ENCODE results near the gene MYOC. TPM values are rescaled to one million over a fixed set of nuclear protein-coding genes. Genes with fewer than 3 reads are reported as not detected.

MYOC gene
- total RNA-seq, 1 experiment from 2014 or later = not detected

DNA sequence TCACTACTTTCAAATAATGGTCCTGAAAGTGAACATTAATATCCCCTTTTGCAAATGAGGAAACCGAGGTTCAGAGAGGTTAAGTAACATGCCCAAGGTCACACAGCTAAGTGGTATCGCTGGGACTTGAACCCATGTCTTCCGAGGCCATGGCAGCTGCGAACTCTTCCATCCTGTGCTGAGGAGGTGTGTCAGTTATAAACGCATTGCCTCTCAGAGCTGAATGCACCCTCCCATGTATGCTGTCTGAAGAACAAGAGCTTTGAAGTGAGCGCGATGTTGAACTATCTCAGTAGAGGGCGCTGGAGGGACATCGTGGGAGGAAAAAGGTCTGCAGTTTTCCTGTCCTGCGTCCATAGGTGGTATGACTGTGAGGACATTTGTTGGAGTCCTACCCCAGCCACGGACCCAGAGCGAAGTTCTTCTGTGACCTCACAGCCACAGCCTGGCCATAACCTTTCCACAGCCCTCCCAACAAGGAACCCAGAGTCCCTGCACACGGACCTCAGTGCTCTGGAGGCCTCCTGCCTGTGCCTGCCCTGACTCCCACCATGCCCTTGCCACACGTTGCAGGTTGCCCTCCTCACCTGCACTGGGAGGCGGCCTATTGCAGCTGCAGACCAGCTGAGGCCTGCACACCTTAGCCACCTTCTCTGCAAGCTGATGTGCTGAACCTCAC lies 7.5 kb downstream of the MYOC start:
- H3K9me3 Mint-ChIP-seq (ENCODE audit: unreplicated experiment) = no peaks in the 10 kb centered on the region
- no peaks in the 10 kb centered on the region for H3K36me3 Mint-ChIP-seq (ENCODE audit: insufficient read depth, unreplicated experiment)
- H3K36me3 ChIP-seq (ENCODE audit: control insufficient read depth, insufficient read depth, low read length) = no peaks in the 10 kb centered on the region
- peaks cover under 1% of the 10 kb centered on the region for H3K27me3 Mint-ChIP-seq (ENCODE audit: insufficient read depth, unreplicated experiment)
- ChIA-PET POLR2A (interaction anchor here (0.7 kb wide), 1 partner anchor 57 kb away, joined by 9 read pairs; no protein-coding TSS in a partner anchor), CTCF (interaction anchor here (0.6 to 4.8 kb wide), 11 partner anchors 11 to 341 kb away, joined by 3 to 66 read pairs (median 3); partner anchors contain the start of genes MYOCOS and VAMP4)
- peaks cover 10% of the 10 kb centered on the region for H3K4me1 Mint-ChIP-seq (ENCODE audit: low read depth, unreplicated experiment)
- peak; percentile 83 to 88 for DNase-seq
- H3K9me3 ChIP-seq = no peaks in the 10 kb centered on the region
- TF ChIP-seq, protein P1, sequence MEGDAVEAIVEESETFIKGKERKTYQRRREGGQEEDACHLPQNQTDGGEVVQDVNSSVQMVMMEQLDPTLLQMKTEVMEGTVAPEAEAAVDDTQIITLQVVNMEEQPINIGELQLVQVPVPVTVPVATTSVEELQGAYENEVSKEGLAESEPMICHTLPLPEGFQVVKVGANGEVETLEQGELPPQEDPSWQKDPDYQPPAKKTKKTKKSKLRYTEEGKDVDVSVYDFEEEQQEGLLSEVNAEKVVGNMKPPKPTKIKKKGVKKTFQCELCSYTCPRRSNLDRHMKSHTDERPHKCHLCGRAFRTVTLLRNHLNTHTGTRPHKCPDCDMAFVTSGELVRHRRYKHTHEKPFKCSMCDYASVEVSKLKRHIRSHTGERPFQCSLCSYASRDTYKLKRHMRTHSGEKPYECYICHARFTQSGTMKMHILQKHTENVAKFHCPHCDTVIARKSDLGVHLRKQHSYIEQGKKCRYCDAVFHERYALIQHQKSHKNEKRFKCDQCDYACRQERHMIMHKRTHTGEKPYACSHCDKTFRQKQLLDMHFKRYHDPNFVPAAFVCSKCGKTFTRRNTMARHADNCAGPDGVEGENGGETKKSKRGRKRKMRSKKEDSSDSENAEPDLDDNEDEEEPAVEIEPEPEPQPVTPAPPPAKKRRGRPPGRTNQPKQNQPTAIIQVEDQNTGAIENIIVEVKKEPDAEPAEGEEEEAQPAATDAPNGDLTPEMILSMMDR (IDR thresholded peaks at IDR 0.05; ENCODE audit: insufficient read depth in 1 of 2, low read depth in 1 of 2, low read length in 1 of 2, severe bottlenecking in 1 of 2, unreplicated experiment in 1 of 2) = peak; percentile 79 to 82
- intact Hi-C loops (cut with micrococcal nuclease; ENCODE audit: unreplicated experiment) = loop anchor here (1.0 to 5.0 kb wide), 5 partner anchors 71 to 342 kb away; partner anchors contain the start of gene METTL13
- H3K27me3 ChIP-seq (replicated peaks; ENCODE audit: control insufficient read depth, insufficient read depth, low read length) = no peaks in the 10 kb centered on the region
- no peak overlapping the region for H3K4me3 Mint-ChIP-seq (ENCODE audit: unreplicated experiment)
- no peak overlapping the region for H3K27ac Mint-ChIP-seq (ENCODE audit: unreplicated experiment)
- no peaks in the 10 kb centered on the region; the same call in 1 of the 2 replicates for H3K4me1 ChIP-seq
- no TSS peak for BruUV-seq (replicated peaks)
- no peak overlapping the region for H3K4me3 ChIP-seq (ENCODE audit: low read depth, low read length)

DNA sequence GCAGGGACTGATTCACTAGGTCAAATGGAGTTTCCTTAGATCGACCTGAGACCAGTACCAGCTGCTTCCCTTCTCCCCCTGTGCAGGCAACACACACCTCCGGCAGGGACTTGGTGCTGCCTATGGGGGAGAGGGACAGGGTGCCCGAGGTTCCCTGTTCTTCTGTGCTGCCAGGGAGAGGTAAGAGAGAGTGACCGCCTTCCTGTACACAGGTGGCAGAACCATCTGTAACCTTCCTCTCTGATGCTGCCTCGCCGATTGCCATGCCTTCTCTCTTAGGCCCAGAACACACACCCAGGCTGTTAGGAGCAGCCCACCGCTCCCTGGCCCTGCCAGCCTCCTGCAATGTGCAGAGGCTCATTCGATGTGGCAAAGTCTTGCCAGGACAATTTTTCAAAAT lies 9.3 kb downstream of the MYOC start:
- Histone ChIP-seq H3K4me1 (no peaks in the 10 kb centered on the region; the same call in 1 of the 2 replicates), H3K36me3 (ENCODE audit: control insufficient read depth, insufficient read depth, low read length) (no peaks in the 10 kb centered on the region), H3K4me3 (ENCODE audit: low read depth, low read length) (no peak overlapping the region), H3K9me3 (no peaks in the 10 kb centered on the region), H3K27me3 (replicated peaks; ENCODE audit: control insufficient read depth, insufficient read depth, low read length) (no peaks in the 10 kb centered on the region)
- H3K4me1 Mint-ChIP-seq (ENCODE audit: low read depth, unreplicated experiment) = peaks cover 10% of the 10 kb centered on the region
- POLR2A ChIA-PET = no interaction called here
- BruUV-seq (replicated peaks) = no TSS peak
- H3K36me3 Mint-ChIP-seq (ENCODE audit: insufficient read depth, unreplicated experiment) = no peaks in the 10 kb centered on the region
- CTCF ChIA-PET = interaction anchor here (0.7 to 4.8 kb wide), 2 partner anchors 74 to 77 kb away, joined by 3 to 66 read pairs; no protein-coding TSS in a partner anchor
- H3K27ac Mint-ChIP-seq (ENCODE audit: unreplicated experiment) = no peak overlapping the region
- TF ChIP-seq, protein P1 (IDR thresholded peaks at IDR 0.05; ENCODE audit: insufficient read depth in 1 of 2, low read depth in 1 of 2, low read length in 1 of 2, severe bottlenecking in 1 of 2, unreplicated experiment in 1 of 2) = no peak
- intact Hi-C loops (cut with micrococcal nuclease; ENCODE audit: unreplicated experiment) = no loop called here
- no peaks in the 10 kb centered on the region for H3K27me3 Mint-ChIP-seq (ENCODE audit: insufficient read depth, unreplicated experiment)
- H3K9me3 Mint-ChIP-seq (ENCODE audit: unreplicated experiment) = no peaks in the 10 kb centered on the region
- no peak overlapping the region for H3K4me3 Mint-ChIP-seq (ENCODE audit: unreplicated experiment)
- no peak for DNase-seq

DNA sequence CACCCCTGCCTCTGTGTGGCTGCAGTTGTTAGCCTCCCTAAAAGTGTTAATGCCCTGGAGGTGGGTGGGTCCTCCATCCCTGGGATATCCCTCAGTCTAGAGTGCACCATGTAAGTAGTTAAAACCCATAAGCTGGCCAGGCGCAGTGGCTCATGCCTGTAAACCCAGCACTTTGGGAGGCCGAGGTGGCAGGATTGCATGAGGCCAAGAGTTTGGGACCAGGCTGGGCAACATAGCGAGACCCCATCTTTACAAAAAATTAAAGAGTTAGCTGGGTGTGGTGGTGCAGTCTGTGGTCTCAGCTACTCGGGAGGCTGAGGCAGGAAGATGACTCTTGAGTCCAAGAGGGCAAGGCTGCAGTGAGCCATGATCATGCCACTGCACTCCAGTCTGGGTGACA lies 10.3 kb downstream of the MYOC start:
- intact Hi-C loops (cut with micrococcal nuclease; ENCODE audit: unreplicated experiment) = no loop called here
- Histone ChIP-seq H3K4me1 (no peaks in the 10 kb centered on the region; the same call in 1 of the 2 replicates), H3K27me3 (replicated peaks; ENCODE audit: control insufficient read depth, insufficient read depth, low read length) (no peaks in the 10 kb centered on the region), H3K9me3 (no peaks in the 10 kb centered on the region), H3K4me3 (ENCODE audit: low read depth, low read length) (no peak overlapping the region), H3K36me3 (ENCODE audit: control insufficient read depth, insufficient read depth, low read length) (no peaks in the 10 kb centered on the region)
- POLR2A ChIA-PET = no interaction called here
- TF ChIP-seq, protein P1 (IDR thresholded peaks at IDR 0.05; ENCODE audit: insufficient read depth in 1 of 2, low read depth in 1 of 2, low read length in 1 of 2, severe bottlenecking in 1 of 2, unreplicated experiment in 1 of 2) = no peak
- H3K4me1 Mint-ChIP-seq (ENCODE audit: low read depth, unreplicated experiment) = peaks cover 10% of the 10 kb centered on the region
- no peak overlapping the region for H3K27ac Mint-ChIP-seq (ENCODE audit: unreplicated experiment)
- no peaks in the 10 kb centered on the region for H3K27me3 Mint-ChIP-seq (ENCODE audit: insufficient read depth, unreplicated experiment)
- no peaks in the 10 kb centered on the region for H3K9me3 Mint-ChIP-seq (ENCODE audit: unreplicated experiment)
- no TSS peak for BruUV-seq (replicated peaks)
- DNase-seq = no peak
- CTCF ChIA-PET = interaction anchor here (0.7 to 4.8 kb wide), 3 partner anchors 75 to 138 kb away, joined by 3 to 66 read pairs (median 4); no protein-coding TSS in a partner anchor
- no peak overlapping the region for H3K4me3 Mint-ChIP-seq (ENCODE audit: unreplicated experiment)
- H3K36me3 Mint-ChIP-seq (ENCODE audit: insufficient read depth, unreplicated experiment) = no peaks in the 10 kb centered on the region

All from Caco-2 (cell line).